ENCODE measurements around the gene CBLN3.

The CBLN3 gene

GRCh38 chr14:24411443-24412389 is 17.8 kb downstream of the CBLN3 start:
- Histone ChIP-seq H3K36me3 (ENCODE audit: low read depth) (no peaks in the 10 kb centered on the region), H3K4me3 (ENCODE audit: severe bottlenecking) (no peak overlapping the region), H3K4me1 (ENCODE audit: insufficient read depth, poor library complexity, severe bottlenecking) (no peaks in the 10 kb centered on the region), H3K27ac (ENCODE audit: poor library complexity, severe bottlenecking) (no peak overlapping the region), H3K9me3 (ENCODE audit: severe bottlenecking) (no peaks in the 10 kb centered on the region), H3K27me3 (ENCODE audit: insufficient read depth, poor library complexity, severe bottlenecking) (no peaks in the 10 kb centered on the region)
- ATAC-seq (ENCODE audit: low read depth) (peak; percentile 48), DNase-seq (ENCODE audit: low spot score) (no peak)
- peak; percentile 69 for TF ChIP-seq CTCF (IDR thresholded peaks at IDR 0.05; ENCODE audit: poor library complexity, severe bottlenecking)

- Histone ChIP-seq H3K27ac (ENCODE audit: poor library complexity, severe bottlenecking) (no peak overlapping the region), H3K9me3 (ENCODE audit: severe bottlenecking) (no peaks in the 10 kb centered on the region), H3K36me3 (ENCODE audit: low read depth) (no peaks in the 10 kb centered on the region), H3K4me3 (ENCODE audit: severe bottlenecking) (no peak overlapping the region), H3K27me3 (ENCODE audit: insufficient read depth, poor library complexity, severe bottlenecking) (no peaks in the 10 kb centered on the region), H3K4me1 (ENCODE audit: insufficient read depth, poor library complexity, severe bottlenecking) (no peaks in the 10 kb centered on the region)
- DNase-seq (ENCODE audit: low spot score) (no peak), ATAC-seq (ENCODE audit: low read depth) (no peak)
- no peak for TF ChIP-seq CTCF (IDR thresholded peaks at IDR 0.05; ENCODE audit: poor library complexity, severe bottlenecking)
Observed at GRCh38 chr14:24409956-24410355, 19.5 kb downstream of the CBLN3 start.

- no peak overlapping the region for H3K4me3 ChIP-seq (ENCODE audit: severe bottlenecking)
- DNase-seq (ENCODE audit: low spot score): no peak
- H3K4me1 ChIP-seq (ENCODE audit: insufficient read depth, poor library complexity, severe bottlenecking): no peaks in the 10 kb centered on the region
- ATAC-seq (ENCODE audit: low read depth): no peak
- H3K9me3 ChIP-seq (ENCODE audit: severe bottlenecking): no peaks in the 10 kb centered on the region
- H3K27ac ChIP-seq (ENCODE audit: poor library complexity, severe bottlenecking): no peak overlapping the region
- H3K27me3 ChIP-seq (ENCODE audit: insufficient read depth, poor library complexity, severe bottlenecking): no peaks in the 10 kb centered on the region
- TF ChIP-seq CTCF (IDR thresholded peaks at IDR 0.05; ENCODE audit: poor library complexity, severe bottlenecking): no peak
- H3K36me3 ChIP-seq (ENCODE audit: low read depth): no peaks in the 10 kb centered on the region
Observed at GRCh38 chr14:24409192-24409591, 20.3 kb downstream of the CBLN3 start.

DNA sequence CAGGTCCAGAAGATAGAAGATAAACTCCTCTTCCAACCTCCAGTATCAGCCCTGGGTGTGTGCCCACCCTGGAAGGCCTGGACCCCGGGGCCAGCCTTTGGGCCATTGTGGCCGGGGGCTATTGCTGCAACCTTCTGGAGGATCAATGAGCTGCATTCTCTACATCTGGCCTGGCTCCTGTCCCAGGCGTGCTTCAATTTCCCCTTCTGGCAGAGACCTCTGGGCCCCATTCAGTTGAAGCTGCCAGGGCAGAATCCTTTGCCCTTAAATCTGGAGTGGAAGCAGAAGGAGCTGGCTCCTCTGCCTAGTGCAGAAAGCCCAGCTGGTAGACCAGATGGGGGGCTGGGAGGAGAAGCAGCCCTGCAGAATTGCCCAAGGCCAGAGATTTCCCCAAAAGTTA is 20.7 kb downstream of the CBLN3 start:
- no peaks in the 10 kb centered on the region for H3K9me3 ChIP-seq (ENCODE audit: severe bottlenecking)
- no peak overlapping the region for H3K27ac ChIP-seq (ENCODE audit: poor library complexity, severe bottlenecking)
- DNase-seq (ENCODE audit: low spot score): no peak
- no peaks in the 10 kb centered on the region for H3K4me1 ChIP-seq (ENCODE audit: insufficient read depth, poor library complexity, severe bottlenecking)
- no peak for ATAC-seq (ENCODE audit: low read depth)
- TF ChIP-seq CTCF (IDR thresholded peaks at IDR 0.05; ENCODE audit: poor library complexity, severe bottlenecking): no peak
- no peaks in the 10 kb centered on the region for H3K36me3 ChIP-seq (ENCODE audit: low read depth)
- no peaks in the 10 kb centered on the region for H3K27me3 ChIP-seq (ENCODE audit: insufficient read depth, poor library complexity, severe bottlenecking)
- H3K4me3 ChIP-seq (ENCODE audit: severe bottlenecking): no peak overlapping the region

All from RWPE2 (cell line).